ENCODE measurements around the gene TMA7B.
A peak's percentile ranks its signal among the peaks of the same experiment; 100 is the strongest.
"Not testable (repeated sequence)": the region's sequence is repeated elsewhere in the genome, so short reads cannot be mapped to it uniquely, and the experiment has no call there.

Gene TMA7B

GRCh38 chr22:39933741-39934140 is 26.5 kb upstream of the TMA7B start:
- DNase-seq, result no peak

- DNase-seq, result no peak
Measured at GRCh38 chr22:39935116-39935515, 25.1 kb upstream of the TMA7B start.

- DNase-seq, result no peak
Measured at GRCh38 chr22:39935612-39936011, 24.6 kb upstream of the TMA7B start.

- DNase-seq, result no peak
Measured at GRCh38 chr22:39936523-39937145, 23.6 kb upstream of the TMA7B start.

- no peak for DNase-seq
Measured at GRCh38 chr22:39937906-39938305, 22.3 kb upstream of the TMA7B start.

DNA sequence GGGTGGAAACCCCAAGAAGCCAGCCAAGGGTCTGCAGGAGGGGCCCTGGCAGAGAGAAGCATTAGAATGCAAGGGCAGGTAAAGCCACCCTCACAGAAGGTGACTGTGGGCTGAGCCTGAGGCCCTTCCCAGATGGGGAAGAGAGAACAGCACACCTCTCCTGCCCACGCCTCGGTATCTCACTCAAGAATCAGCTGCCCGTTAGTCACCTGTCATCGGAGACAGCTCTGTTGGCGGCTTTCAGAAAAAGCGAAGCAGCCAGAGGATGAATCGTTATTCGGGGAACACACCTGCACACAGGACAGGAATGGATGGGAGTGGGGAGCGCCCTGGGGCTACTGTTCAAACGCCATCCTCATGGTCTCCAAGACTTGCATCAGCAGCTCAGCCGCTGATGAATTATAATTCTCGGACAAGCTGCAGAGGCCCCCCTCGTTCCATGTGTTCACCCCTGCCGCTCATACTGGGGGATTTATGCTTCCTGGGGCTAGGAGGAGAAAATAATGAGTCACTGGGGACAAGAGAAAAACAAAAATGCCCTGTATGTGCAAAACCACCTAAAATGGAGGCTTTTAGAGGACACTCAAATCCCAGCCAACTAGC is 21.6 kb upstream of the TMA7B start:
- DNase-seq, result peak; percentile 69 to 72

DNA sequence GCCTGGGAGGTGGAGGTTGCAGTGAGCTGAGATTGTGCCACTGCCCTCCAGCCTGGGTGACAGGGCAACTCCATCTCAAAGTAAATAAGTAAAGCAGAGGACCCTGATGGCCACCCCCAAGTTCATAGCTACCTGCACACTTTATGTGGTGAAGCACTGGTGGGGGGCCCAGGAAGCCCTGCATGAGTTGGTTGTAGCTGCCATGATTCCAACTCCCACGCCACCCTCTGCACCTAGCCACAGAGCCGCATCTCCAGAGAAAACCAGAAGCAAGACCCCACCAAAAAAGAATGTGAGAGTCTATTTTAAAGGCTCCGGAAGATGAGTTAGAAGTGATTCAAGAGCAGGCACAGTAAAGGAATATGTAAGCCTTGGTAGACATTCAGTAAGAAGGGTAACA is 20.4 kb upstream of the TMA7B start:
- no peak for DNase-seq

DNA sequence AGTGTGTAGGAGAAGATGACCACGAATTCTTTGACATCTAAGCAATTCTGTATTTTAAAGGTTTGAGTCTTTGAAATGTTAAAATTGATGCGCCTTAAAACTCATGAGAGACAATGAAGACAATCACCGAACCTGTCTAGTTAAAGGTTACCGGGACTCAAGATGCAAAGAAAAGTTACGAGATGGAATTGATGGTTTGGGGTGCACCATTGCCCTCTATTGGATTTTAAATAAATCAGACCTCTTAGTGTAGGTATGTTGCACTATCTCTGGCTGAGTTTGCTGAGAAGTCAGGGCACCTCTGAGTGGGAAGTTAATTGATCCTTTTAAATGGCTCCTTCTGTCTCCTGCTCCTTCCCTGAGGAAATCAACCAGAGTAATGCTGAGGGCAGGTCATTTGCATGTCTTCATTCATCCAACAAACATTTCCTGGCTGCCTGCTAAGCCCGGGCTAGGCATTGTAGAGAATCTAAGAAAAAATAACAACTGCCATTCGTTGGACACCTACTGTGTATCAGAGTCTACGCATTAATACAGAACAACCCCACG is 19.4 kb upstream of the TMA7B start:
- DNase-seq, result peak; percentile 30 to 33

- DNase-seq, result no peak
Measured at GRCh38 chr22:39941601-39942000, 18.6 kb upstream of the TMA7B start.

GRCh38 chr22:39942439-39943230 is 17.6 kb upstream of the TMA7B start:
- DNase-seq, result no peak

GRCh38 chr22:39943337-39943736 is 16.9 kb upstream of the TMA7B start:
- peak in 1 of 2 donors; percentile 24 for DNase-seq

- DNase-seq, result no peak
Measured at GRCh38 chr22:39943953-39944872, 16.0 kb upstream of the TMA7B start.

DNA sequence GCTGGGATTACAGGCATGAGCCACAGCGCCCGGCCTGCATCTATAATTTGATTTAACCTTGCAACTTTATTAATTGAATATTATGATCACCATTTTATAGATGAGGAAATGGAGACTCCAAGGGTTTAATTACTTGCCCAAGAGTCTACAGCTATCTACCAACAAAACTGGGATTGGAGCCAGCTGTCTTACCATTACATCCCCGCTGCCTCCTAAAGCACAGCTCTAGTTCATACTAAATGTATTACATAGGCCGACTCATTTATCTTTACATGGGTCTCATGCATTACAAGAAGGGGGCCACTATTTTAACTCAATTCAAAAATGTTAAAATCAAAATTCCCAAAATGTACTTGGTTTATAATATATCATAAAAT is 14.1 kb upstream of the TMA7B start:
- DNase-seq, result no peak

DNA sequence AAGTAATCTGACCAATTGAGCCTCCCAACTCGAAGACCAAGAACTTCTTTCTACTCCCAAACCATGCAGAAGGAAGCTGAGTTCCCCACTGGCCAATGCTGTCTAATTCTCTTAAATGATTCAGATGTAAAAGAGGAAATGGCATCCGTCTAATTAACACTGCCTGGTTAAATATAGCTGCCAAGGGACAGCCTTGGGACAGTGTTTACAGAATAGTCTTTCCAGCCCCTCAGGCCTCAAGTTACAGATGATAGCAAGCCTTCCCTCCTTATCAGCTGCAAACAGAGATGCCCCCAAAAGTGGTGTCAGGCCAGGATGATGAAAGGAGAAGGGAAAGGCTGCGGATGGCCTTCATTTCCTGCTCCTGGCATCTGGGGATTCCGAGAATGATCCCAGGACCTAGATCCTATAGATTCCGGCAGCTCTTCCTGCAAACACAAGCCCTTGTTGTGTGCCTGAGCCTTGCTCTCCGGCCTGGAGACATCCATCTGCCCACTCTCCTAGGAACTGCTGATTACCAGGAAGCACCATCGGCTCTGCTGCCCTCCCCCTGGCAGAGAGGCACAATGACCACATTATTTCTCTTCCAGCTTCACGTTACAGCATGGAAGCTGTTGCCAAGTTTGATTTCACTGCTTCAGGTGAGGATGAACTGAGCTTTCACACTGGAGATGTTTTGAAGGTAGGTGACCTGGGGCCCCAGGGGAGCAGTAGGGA is 13.5 kb upstream of the TMA7B start:
- DNase-seq, result no peak

DNA sequence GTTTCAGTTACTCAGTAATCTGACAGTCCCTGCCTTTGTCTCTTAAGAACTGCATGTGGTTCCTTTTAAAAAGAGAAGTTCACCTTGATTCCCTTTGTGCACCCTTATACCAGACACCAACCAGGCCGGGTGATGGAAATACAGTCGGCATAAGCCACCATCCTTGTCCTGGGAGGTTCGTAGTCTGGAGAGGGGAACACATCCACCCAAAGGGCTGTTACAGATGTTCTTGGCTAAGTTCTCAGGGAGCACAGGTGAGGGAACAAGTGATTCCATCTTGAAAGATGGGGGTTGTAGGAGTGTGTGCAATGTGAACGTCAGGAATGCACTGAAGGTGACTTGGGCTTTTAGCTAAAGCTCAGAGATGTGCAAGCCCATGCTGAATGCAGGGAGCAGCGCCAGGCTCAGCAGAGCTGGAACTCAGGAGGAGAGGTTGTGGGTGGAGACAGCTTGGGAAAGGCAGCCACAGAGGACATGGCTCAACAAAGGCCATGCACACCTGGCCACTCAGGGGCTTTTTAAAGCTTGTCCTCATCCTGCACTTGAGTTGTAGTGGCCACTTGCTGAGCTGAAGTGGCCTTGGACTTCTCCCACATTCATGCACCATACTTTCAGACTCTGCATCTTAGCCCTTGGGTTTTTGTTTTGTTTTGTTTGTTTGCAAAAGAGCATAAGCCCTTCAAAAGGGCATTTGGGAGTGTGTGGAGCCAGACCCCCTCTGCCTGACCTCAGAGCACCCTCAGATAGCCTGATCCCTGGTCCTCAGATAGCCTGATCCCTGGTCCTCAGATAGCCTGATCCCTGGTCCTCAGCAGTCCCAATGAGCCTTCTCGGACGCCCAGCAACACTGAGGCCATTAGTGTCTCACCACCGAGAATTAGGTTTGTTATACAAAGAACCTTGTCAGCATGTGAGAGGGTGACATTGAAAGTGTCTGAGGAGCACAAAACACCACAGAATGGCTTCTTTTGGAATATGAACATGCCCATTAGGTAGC is 12.7 kb upstream of the TMA7B start:
- DNase-seq, result no peak

- no peak for DNase-seq
Measured at GRCh38 chr22:39949964-39950737, 10.0 kb upstream of the TMA7B start.

DNA sequence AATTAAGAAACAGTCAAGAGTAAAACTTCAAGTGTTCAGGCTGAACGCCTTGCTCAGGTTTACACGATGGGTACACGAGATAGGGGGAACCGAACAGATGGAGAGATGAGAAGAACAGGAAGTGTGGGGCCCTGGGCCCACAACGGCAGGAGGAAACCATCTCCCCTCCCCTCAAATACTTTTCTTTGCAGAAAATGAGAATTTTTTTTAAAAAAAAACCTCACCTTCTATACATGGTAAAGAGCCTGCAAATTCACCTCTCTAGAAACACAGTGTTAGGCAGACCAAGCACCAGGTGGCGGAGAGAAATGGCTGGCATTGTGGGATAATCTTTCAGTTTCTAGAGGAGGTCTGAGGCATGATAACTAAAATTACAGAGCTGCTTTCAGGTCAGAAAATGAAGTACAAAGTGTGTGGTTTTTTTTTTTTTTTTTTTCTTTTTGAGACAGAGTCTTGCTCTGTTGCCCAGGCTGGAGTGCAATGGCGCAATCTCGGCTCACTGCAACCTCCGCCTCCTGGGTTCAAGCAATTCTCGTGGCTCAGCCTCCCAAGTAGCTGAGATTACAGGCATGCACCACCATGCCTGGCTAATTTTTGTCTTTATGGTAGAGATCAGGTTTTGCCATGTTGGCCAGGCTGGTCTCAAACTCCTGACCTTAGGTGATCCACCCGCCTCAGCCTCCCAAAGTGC is 8.4 kb upstream of the TMA7B start:
- DNase-seq, result not testable (repeated sequence)

DNA sequence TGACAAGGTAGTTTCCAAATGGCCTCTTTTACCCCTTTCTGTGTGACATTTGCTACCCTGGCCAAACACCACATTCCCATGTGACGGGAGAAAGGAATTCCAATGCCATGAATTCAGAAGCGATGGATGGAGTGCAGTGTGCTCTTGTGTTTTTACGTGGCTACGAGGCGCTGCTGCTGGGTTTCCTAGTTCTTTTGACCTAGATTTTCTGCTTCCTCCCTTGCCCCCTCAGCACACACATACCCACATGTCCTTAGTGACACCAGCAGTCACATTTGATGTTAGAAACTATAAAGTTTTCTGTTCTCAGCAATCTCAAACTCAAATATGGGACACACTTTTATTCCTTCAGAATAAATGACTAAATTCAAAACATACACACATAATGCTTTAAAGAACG is 7.8 kb upstream of the TMA7B start:
- no peak for DNase-seq

GRCh38 chr22:39953101-39953500 is 7.1 kb upstream of the TMA7B start:
- DNase-seq, result no peak
